ENCODE measurements around the gene MYL11.

MYL11 gene

GRCh38 chr16:30368122-30368791 lies 6.3 kb upstream of the MYL11 start (continued):
- TF ChIP-seq ZNF354C (tag by site-specific recombination; IDR thresholded peaks at IDR 0.05; ENCODE audit: borderline replicate concordance, low read depth) = no peak
- no peak for TF ChIP-seq BCL11B (tag by site-specific recombination; IDR thresholded peaks at IDR 0.05; ENCODE audit: low read depth)
- no peak for TF ChIP-seq ZNF112 (tag by site-specific recombination; IDR thresholded peaks at IDR 0.05)
- TF ChIP-seq ZNF23 (tag by site-specific recombination; IDR thresholded peaks at IDR 0.05; ENCODE audit: borderline replicate concordance) = no peak
- TF ChIP-seq HOXC10 (CRISPR knock-in tag; IDR thresholded peaks at IDR 0.05) = no peak
- no peak for TF ChIP-seq ZNF704 (tag by site-specific recombination; IDR thresholded peaks at IDR 0.05)
- TF ChIP-seq ZNF843 (tag by site-specific recombination; IDR thresholded peaks at IDR 0.05) = no peak
- no peak for TF ChIP-seq ZFP41 (tag by site-specific recombination; IDR thresholded peaks at IDR 0.05; ENCODE audit: borderline replicate concordance)
- no peak for TF ChIP-seq ZNF510 (tag by site-specific recombination; IDR thresholded peaks at IDR 0.05; ENCODE audit: insufficient replicate concordance)
- no peak for TF ChIP-seq ZNF16 (tag by site-specific recombination; IDR thresholded peaks at IDR 0.05; ENCODE audit: low read depth)
- TF ChIP-seq ZNF114 (tag by site-specific recombination; IDR thresholded peaks at IDR 0.05) = no peak
- TF ChIP-seq ZNF391 (tag by site-specific recombination; IDR thresholded peaks at IDR 0.05; ENCODE audit: borderline replicate concordance, low read depth) = no peak
- peak; percentile 80 for TF ChIP-seq ZBTB48 (tag by site-specific recombination; IDR thresholded peaks at IDR 0.05)
- 0 out of 2 replicates have a peak, but pooled peaks have one; percentile 18 for TF ChIP-seq PATZ1 (tag by site-specific recombination; IDR thresholded peaks at IDR 0.05)
- TF ChIP-seq ZNF146 (tag by site-specific recombination; IDR thresholded peaks at IDR 0.05) = no peak
- TF ChIP-seq ZNF214 (tag by site-specific recombination; IDR thresholded peaks at IDR 0.05; ENCODE audit: borderline replicate concordance) = no peak
- TF ChIP-seq HIC1 (tag by site-specific recombination; IDR thresholded peaks at IDR 0.05) = no peak
- TF ChIP-seq ZFP37 (tag by site-specific recombination; IDR thresholded peaks at IDR 0.05) = no peak
- TF ChIP-seq ZNF248 (tag by site-specific recombination; IDR thresholded peaks at IDR 0.05) = no peak
- 0 out of 2 replicates have a peak, but pooled peaks have one; percentile 32 for TF ChIP-seq ZNF645 (tag by site-specific recombination; IDR thresholded peaks at IDR 0.05)
- no peak for TF ChIP-seq ZNF561 (tag by site-specific recombination; IDR thresholded peaks at IDR 0.05; ENCODE audit: borderline replicate concordance)
- TF ChIP-seq ZNF707 (tag by site-specific recombination; IDR thresholded peaks at IDR 0.05) = no peak
- TF ChIP-seq ZNF394 (tag by site-specific recombination; IDR thresholded peaks at IDR 0.05; ENCODE audit: borderline replicate concordance) = no peak
- TF ChIP-seq GLI2 (tag by site-specific recombination; IDR thresholded peaks at IDR 0.05; ENCODE audit: borderline replicate concordance, low read depth) = no peak
- TF ChIP-seq KLF17 (tag by site-specific recombination; IDR thresholded peaks at IDR 0.05) = 0 out of 2 replicates have a peak, but pooled peaks have one; percentile 52
- TF ChIP-seq ZNF133 (tag by site-specific recombination; IDR thresholded peaks at IDR 0.05) = no peak
- no peak for TF ChIP-seq ZNF37A (tag by site-specific recombination; IDR thresholded peaks at IDR 0.05)
- TF ChIP-seq ZBTB10 (tag by site-specific recombination; IDR thresholded peaks at IDR 0.05) = no peak
- TF ChIP-seq ZNF555 (tag by site-specific recombination; conservative IDR thresholded peaks at IDR 0.05) = no peak
- no peak for TF ChIP-seq ZXDB (tag by site-specific recombination; IDR thresholded peaks at IDR 0.05)

All from HEK293 (cell line).